SKM-1 (cell line): ENCODE measurements around the gene ACE.

Experiments
- DNase-seq: peaks from one replicate; lab custom pipeline; 2025; ENCODE audit not compliant: unreplicated experiment; lab: John Stamatoyannopoulos, UW

The ACE gene

GRCh38 chr17:63490858-63491400 is 14.1 kb downstream of the ACE start:
- no peak for DNase-seq

DNA sequence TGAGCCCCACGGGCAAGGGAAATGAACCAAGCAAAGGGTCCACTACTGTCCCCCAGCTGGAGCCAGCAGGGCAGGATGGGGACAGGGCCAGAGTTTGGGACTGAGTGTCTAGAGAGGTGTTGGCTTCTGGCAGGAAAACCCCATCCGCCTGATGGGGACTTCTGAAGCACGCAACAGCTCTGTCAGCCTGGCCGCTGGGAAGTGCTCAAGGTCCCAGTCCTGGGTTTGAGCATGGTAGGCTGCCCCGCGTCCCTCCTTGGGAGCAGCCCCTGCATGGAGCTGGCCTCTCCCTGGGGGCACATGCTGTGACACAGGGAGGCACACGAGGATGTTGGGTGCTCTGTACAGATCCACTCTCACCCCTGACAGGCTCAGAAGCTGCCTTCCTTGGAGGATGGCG is 14.6 kb downstream of the ACE start:
- DNase-seq = no peak

DNA sequence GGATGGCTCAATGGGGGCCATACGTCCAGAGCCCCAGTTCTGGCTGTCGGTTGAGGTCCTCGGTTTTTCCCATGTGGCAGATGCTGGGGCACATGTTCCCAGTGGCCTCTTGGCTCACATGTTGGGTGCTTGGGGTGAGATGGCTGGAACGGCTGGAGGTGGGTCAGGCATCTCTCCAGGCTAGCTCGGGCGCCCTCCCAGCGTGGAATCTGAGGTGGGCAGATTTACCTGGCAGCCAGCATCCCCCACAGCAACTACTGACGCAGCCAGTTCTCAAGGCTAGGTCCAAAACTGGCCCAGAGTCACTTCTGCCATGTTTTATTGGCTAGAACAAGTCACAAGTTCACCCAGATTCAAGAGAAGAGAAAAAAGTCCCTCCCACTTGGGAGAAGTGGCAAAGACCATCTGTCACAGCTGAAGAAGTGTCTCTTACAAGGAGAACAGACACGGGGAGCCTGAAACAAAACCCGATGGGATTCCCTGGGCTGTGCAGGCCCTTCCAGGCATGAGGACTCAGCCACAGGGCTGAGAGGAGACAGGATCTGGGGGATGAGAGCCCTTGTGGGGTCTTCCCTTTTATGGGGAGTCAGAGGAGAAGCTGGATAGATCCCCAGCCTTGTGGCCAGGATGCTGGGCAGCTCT is 15.2 kb downstream of the ACE start:
- no peak for DNase-seq

- DNase-seq = no peak
Observed at GRCh38 chr17:63492940-63493339, 16.1 kb downstream of the ACE start.

DNA sequence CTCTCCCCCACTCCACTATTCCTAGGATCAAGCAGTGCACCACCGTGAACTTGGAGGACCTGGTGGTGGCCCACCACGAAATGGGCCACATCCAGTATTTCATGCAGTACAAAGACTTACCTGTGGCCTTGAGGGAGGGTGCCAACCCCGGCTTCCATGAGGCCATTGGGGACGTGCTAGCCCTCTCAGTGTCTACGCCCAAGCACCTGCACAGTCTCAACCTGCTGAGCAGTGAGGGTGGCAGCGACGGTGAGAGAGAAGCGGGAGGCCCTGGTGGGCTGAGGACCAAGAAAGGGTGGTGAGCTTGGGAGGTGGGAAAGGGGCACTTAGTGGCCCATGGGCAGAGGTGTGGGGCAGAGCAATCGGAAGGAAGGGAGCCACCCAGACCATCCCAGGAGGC is 16.6 kb downstream of the ACE start:
- no peak for DNase-seq

GRCh38 chr17:63494300-63494928 is 17.6 kb downstream of the ACE start:
- DNase-seq = no peak

GRCh38 chr17:63495491-63495890 is 18.6 kb downstream of the ACE start:
- no peak for DNase-seq

- DNase-seq = no peak
Observed at GRCh38 chr17:63496177-63496576, 19.3 kb downstream of the ACE start.

DNA sequence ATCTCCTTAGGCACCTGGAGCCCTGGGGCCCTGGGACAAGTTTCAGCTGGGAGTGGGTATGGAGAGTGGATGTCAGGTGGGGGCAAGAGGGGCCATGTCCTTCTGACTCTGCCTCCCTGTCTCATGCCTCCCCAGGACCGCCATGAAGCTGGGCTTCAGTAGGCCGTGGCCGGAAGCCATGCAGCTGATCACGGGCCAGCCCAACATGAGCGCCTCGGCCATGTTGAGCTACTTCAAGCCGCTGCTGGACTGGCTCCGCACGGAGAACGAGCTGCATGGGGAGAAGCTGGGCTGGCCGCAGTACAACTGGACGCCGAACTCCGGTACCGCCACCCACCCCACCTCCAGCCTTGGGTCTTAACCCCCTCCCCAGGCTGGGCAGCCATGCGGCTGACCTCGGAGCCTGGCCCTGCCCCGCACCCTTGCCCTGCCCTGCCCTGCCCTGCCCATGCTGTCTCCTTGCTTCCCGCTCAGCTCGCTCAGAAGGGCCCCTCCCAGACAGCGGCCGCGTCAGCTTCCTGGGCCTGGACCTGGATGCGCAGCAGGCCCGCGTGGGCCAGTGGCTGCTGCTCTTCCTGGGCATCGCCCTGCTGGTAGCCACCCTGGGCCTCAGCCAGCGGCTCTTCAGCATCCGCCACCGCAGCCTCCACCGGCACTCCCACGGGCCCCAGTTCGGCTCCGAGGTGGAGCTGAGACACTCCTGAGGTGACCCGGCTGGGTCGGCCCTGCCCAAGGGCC is 20.0 kb downstream of the ACE start:
- DNase-seq = no peak

- DNase-seq = no peak
Observed at GRCh38 chr17:63497708-63498483, 21.0 kb downstream of the ACE start.

DNA sequence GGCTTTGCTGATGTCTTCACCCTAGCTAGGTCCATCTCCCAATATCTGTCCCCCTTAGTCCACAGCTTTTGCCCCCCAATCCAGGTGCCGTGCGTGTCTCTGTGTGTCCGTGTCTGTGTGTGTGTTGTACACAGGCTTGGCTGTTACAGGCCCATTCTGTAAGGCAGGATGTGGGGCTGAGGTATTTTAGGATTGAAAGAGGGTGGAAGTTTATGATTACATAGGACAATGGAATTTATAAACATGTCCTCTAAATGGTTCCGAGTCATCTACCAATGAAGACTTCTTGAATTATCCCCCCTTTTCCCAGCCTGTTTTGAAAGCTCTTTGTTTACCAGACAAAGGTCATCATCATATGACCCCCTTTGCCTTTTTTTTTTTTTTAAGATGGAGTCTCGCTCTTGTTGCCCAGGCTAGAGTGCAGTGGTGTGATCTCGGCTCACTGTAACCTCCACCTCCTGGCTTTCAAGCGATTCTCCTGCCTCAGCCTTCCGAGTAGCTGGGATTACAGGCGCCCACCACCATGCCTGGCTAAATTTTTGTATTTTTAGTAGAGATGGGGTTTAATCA is 21.9 kb downstream of the ACE start:
- DNase-seq = no peak

DNA sequence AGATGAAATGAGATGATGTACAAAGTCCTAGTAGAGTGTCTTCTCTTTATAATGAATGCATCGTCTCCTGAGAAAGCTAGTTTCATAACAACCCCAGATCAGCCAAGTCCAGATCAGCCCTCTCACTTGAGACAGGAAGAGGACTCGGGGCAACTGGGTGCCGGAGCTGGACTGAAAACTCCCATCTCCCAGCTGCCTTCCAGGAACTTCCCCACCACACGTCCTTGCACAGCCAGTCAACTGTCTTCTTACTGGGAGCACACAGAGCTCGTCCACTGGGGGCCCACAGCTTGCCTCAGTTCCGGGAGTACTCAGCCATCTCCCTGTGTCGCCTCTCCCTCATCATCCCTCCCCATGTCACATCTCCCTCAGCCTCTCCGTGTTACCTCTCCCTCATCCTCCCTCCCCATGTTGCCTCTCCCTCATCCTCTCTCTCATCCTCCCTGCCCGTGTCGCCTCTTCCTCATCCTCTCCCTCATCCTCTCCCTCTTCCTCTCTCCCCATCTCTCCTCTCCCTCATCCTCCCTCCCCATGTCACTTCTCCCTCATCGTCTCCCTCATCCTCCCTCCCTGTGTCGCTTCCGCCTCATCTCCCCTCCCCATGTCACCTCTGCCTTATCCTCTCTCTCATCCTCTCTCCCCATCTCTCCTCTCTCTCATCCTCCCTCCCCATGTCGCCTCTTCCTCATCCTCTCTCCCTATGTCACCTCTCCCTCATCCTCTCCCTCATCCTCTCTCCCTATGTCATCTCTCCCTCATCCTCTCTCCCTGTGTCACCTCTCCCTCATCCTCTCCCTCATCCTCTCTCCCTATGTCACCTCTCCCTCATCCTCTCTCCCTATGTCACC is 23.9 kb downstream of the ACE start:
- no peak for DNase-seq

DNA sequence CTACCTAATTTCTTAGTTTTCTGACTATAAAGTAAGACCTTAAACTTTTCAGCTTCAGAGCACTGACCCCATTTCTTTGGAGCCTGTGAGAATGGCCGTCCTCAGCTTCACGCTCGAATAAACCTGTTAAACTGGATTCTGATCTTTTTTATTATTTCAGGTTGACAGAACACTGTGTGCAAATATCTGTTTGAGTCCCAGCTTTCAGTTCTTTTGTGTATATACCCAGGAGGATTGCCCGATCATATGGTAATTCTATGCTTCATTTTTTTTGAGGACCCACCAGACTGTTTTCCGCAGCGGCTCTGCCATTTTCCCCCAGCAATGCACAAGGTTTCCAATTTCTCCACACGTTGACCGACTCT is 26.5 kb downstream of the ACE start:
- no peak for DNase-seq

DNA sequence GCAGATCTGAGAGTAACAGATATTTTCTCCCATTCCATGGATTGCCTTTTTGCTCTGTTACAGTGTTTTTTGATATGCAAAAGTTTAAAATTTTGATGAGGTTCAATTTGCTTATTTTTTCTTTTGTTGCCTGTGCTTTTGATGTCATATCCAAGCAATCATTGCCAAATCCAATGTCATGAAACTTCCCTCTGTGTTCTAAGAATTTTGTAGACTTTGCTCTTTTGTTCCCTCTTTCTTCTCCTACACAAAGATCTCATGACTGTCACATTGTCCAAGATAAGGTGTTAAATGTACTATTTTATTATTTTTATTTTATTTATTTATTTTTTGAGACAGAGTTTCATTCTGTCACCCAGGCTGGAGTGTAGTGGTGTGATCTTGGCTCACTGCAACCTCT is 27.4 kb downstream of the ACE start:
- no peak for DNase-seq

DNA sequence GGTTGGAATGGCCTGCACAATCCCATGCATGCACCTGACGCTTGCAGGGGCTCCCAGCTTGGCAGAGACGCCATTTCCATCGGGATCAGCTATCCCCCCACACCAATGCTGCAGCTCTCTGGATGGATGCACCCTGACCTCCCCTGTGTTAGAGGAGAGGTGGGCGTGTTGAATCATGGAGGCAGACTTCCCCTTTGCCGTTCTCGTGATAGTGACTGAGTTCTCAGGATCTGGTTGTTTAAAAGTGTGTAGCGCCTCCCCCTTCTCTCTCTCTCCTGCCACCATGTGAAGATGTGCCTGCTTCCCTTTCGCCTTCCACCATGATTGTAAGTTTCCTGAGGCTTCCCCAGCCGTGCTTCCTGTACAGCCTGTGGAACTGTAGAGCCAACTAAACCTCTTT is 28.5 kb downstream of the ACE start:
- DNase-seq = no peak

- no peak for DNase-seq
Observed at GRCh38 chr17:63506627-63507026, 29.8 kb downstream of the ACE start.

GRCh38 chr17:63511331-63511730 is 34.5 kb downstream of the ACE start:
- no peak for DNase-seq

- DNase-seq = no peak
Observed at GRCh38 chr17:63512388-63512787, 35.5 kb downstream of the ACE start.

- DNase-seq = no peak
Observed at GRCh38 chr17:63512896-63513644, 36.2 kb downstream of the ACE start.

DNA sequence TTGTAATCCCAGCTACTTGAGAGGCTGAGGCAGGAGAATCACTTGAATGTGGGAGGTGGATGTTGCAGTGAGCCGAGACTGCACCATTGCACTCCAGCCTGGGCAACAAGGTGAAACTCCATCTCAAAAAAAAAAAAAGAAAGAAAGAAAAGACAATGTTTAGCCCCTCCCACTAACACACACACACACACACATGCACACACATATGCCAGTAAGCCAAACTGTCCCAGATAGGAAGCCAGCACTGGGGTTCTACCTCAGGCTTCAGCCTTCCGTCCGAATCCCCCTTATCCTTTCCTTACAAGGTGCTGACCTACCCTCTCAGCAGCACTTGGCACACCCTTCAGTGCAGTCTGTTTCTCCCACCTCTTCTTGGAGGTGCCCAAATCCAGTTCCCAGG is 37.6 kb downstream of the ACE start:
- no peak for DNase-seq
